HCT116 (cell line): ENCODE measurements around the gene RAB4B.
"Not testable (repeated sequence)": the region's sequence is repeated elsewhere in the genome, so short reads cannot be mapped to it uniquely, and the experiment has no call there.

ENCODE experiments used
- EZH2 ChIP-seq: fragments of 200-600 bp; sonication (generic); IDR thresholded peaks from 2 replicates; pipeline ENCODE4 v1.6.1; 2017; ENCODE audit warnings: antibody characterized with exemption, mixed run types
- POLR2A ChIP-seq: IDR thresholded peaks from 2 replicates; pipeline ENCODE4 v1.7.0; 2011; ENCODE audit warnings: borderline replicate concordance; ENCODE audit not compliant: insufficient read depth, insufficient read length; ENCODE audit errors: extremely low read depth
- POLR2AphosphoS5 ChIP-seq: IDR thresholded peaks from 2 replicates; pipeline ENCODE4 v1.6.1; 2011; ENCODE audit warnings: mild to moderate bottlenecking, low read depth, low read length, moderate library complexity
- SP1 ChIP-seq: IDR thresholded peaks from 2 replicates; pipeline ENCODE4 v1.6.1; 2012; ENCODE audit warnings: low read depth
- SRF ChIP-seq: IDR thresholded peaks from 2 replicates; pipeline ENCODE4 v1.6.1; 2012; ENCODE audit warnings: low read depth
- ZNF274 ChIP-seq: fragments of 200-500 bp; sonication (Bioruptor generic); IDR thresholded peaks from 2 replicates; pipeline ENCODE4 v1.6.1; 2014; ENCODE audit warnings: mild to moderate bottlenecking, low read depth, low read length, inconsistent platforms
- TF ChIP-seq, protein P1 (sequence below), 3 experiments: fragments of 200-600 bp in 1 of 3; sonication (generic) in 1 of 3; IDR thresholded peaks in 2 of 3; conservative IDR thresholded peaks in 1 of 3; 2 replicates each; pipeline ENCODE4 v1.5.1; 2012 to 2017; ENCODE audit warnings: low read depth in 2 of 3, low read length in 2 of 3, antibody characterized with exemption in 1 of 3, borderline replicate concordance in 1 of 3, control low read depth in 1 of 3, mild to moderate bottlenecking in 1 of 3, mixed read lengths in 1 of 3, mixed run types in 1 of 3, moderate library complexity in 1 of 3; ENCODE audit not compliant: insufficient read depth in 1 of 3

DNA sequence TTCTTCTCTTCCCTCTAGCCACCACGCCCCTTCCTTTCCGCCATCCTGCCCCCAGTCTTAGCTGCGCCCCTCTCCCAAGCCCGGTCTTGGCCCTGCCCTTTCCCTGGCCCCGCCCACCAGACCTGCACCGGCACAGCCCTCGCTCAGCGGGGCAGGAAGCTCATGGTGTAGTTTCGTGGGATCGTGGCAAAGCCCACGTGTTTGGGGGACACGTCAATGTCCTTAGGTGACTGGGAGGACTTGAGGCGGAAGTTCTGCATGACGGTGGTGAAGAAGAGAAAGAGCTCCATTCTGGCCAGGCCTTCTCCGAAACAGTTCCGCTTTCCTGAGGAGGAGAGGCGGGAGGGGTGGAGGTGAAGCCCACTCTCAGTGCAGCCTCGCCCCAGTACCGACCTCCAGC is 65.6 kb downstream of the RAB4B start:
- TF ChIP-seq, protein P1, sequence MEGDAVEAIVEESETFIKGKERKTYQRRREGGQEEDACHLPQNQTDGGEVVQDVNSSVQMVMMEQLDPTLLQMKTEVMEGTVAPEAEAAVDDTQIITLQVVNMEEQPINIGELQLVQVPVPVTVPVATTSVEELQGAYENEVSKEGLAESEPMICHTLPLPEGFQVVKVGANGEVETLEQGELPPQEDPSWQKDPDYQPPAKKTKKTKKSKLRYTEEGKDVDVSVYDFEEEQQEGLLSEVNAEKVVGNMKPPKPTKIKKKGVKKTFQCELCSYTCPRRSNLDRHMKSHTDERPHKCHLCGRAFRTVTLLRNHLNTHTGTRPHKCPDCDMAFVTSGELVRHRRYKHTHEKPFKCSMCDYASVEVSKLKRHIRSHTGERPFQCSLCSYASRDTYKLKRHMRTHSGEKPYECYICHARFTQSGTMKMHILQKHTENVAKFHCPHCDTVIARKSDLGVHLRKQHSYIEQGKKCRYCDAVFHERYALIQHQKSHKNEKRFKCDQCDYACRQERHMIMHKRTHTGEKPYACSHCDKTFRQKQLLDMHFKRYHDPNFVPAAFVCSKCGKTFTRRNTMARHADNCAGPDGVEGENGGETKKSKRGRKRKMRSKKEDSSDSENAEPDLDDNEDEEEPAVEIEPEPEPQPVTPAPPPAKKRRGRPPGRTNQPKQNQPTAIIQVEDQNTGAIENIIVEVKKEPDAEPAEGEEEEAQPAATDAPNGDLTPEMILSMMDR (IDR thresholded peaks at IDR 0.05 in 2 of 3, conservative IDR thresholded peaks at IDR 0.05 in 1 of 3; ENCODE audit: borderline replicate concordance in 1 of 3, insufficient read depth in 1 of 3, low read depth in 2 of 3, low read length in 2 of 3): not testable (repeated sequence)
- TF ChIP-seq EZH2, POLR2A, POLR2AphosphoS5, SP1, SRF, ZNF274: not testable (repeated sequence)
